Activated T-cell treated with anti-CD3 and anti-CD28 coated beads, Interleukin-2, amount 50 U/mL, for 24 hours (primary cell): ENCODE results near the gene TTLL7.

Experiments
- DNase-seq: peaks from one replicate; pipeline ENCODE4 v3.0.0-alpha.2; 2020
- H3K27ac Mint-ChIP-seq: 2 replicates; pipeline ENCODE4 v1.8.0; 2020; ENCODE audit warnings: mild to moderate bottlenecking, mixed read lengths
- H3K27me3 Mint-ChIP-seq: 2 replicates; pipeline ENCODE4 v1.8.0; 2020; ENCODE audit warnings: mixed read lengths
- H3K36me3 Mint-ChIP-seq: 2 replicates; pipeline ENCODE4 v1.8.0; 2020; ENCODE audit warnings: low read depth, mixed read lengths
- H3K4me1 Mint-ChIP-seq: 2 replicates; pipeline ENCODE4 v1.8.0; 2020; ENCODE audit warnings: low read depth, mixed read lengths
- H3K4me3 Mint-ChIP-seq: 2 replicates; pipeline ENCODE4 v1.8.0; 2020; ENCODE audit warnings: mild to moderate bottlenecking, moderate library complexity, mixed read lengths
- H3K9me3 Mint-ChIP-seq: 2 replicates; pipeline ENCODE4 v1.8.0; 2020; ENCODE audit warnings: mixed read lengths

Gene TTLL7

DNA sequence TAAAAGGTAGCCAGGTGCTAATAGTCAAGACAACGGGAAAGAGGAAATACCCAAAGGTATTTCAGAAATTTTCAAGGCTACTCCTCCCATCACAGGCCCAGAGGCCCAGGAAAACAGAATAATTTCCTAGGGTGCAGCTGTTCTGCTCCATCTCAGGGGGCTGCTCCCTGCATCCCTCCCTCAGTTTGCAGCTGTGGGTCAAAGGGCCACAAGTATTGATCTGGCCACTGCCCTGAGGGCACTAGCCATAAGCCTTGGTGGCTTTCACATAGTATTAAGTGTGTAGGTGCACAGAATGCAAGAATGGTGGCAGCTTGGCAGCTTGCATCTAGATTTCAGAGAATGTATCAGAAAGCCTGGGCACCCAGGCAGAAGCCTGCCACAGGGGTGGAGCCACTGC is 179.5 kb downstream of the TTLL7 start:
- no peaks in the 10 kb centered on the region for H3K4me1 Mint-ChIP-seq
- DNase-seq = no peak
- peaks cover 10% of the 10 kb centered on the region for H3K9me3 Mint-ChIP-seq
- no peak overlapping the region for H3K27ac Mint-ChIP-seq
- H3K4me3 Mint-ChIP-seq = no peak overlapping the region
- H3K36me3 Mint-ChIP-seq = no peaks in the 10 kb centered on the region
- no peaks in the 10 kb centered on the region for H3K27me3 Mint-ChIP-seq

DNA sequence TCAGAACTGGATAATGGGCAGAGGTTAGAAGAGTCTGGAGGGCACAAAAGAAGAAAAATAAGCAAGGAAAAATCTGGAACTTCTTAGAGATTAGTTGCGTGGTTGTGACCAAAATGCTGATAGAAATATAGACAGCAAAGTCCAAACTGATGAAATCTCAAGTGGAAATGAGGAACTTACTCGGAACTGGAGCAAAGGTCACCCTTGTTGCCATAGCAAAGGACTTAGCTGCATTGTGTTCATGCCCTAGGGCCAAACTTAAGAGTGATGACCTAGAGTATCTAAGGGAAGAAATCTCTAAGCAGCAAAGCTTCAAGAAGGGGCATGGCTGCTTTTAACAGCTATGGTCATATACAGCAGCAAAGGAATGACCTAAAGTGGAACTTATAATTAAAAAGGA is 180.0 kb downstream of the TTLL7 start:
- Mint-ChIP-seq H3K27ac (no peak overlapping the region), H3K27me3 (no peaks in the 10 kb centered on the region), H3K9me3 (peaks cover 8% of the 10 kb centered on the region), H3K4me1 (no peaks in the 10 kb centered on the region), H3K36me3 (no peaks in the 10 kb centered on the region), H3K4me3 (no peak overlapping the region)
- no peak for DNase-seq

DNA sequence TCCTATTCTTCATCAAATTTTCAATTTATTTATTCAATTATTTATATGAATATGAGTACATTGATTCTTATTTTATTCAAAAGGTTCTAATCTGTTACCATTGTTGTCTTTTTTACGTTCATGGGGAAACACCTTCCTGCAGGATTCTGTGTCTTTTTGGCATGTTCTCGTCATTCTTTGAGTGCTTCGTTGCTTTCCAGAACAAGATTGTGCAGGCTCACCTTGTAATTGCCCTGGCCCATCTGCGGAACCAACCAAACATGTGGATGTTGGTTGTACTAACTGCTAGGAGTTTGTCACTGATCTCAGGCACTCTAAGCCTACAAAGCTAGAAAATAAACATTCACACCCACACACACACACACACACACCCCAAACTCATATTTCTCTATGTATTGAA is 182.1 kb downstream of the TTLL7 start:
- H3K27me3 Mint-ChIP-seq = no peaks in the 10 kb centered on the region
- H3K27ac Mint-ChIP-seq = no peak overlapping the region
- H3K9me3 Mint-ChIP-seq = peaks cover 2% of the 10 kb centered on the region
- H3K4me3 Mint-ChIP-seq = no peak overlapping the region
- H3K36me3 Mint-ChIP-seq = no peaks in the 10 kb centered on the region
- DNase-seq = no peak
- no peaks in the 10 kb centered on the region for H3K4me1 Mint-ChIP-seq

DNA sequence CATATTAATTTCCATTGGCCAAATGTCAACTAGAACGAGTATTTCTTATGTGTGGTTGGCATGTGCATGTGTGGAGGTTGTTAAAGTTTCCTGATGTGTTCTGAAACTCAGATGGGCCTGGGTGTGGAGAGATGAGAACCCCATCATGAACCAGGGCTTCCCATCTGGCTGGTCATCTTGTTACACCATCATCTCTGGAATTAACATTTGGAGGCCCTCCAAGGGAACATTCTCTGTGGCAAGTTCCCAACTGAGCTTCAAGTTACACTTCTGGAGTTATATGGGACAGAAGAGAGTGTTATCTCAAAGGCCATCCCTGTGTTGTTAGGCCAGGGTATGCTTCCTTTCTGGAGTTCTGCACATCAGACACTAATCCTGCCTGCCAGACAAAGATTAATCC is 183.6 kb downstream of the TTLL7 start:
- Mint-ChIP-seq H3K27ac (no peak overlapping the region), H3K4me1 (no peaks in the 10 kb centered on the region), H3K4me3 (no peak overlapping the region), H3K9me3 (no peaks in the 10 kb centered on the region), H3K27me3 (no peaks in the 10 kb centered on the region), H3K36me3 (no peaks in the 10 kb centered on the region)
- no peak for DNase-seq
